Stomach (tissue), 4 donors: ENCODE data around the gene FBP2.

Source experiments
- POLR2A ChIP-seq, 4 donors: fragments of 450-650 bp; IDR thresholded peaks; one replicate each; pipeline ENCODE4 v1.6.1; 2016; ENCODE audit warnings: antibody characterized with exemption in 4 of 4, control low read depth in 2 of 4, mild to moderate bottlenecking in 1 of 4, moderate library complexity in 1 of 4
- POLR2AphosphoS5 ChIP-seq, 3 donors: sonication (generic); formaldehyde crosslinking; IDR thresholded peaks; one replicate each; pipeline ENCODE4 v1.6.1; 2016; ENCODE audit warnings: antibody characterized with exemption in 3 of 3
- TF ChIP-seq, protein P1 (sequence below), 7 experiments: fragments of 450-650 bp in 4 of 7; fragments of 200-600 bp in 3 of 7; sonication (generic) in 3 of 7; IDR thresholded peaks; one replicate each; pipeline ENCODE4 v1.5.1; 2016 to 2019; ENCODE audit warnings: antibody characterized with exemption in 7 of 7, control low read depth in 2 of 7, mild to moderate bottlenecking in 1 of 7

DNA sequence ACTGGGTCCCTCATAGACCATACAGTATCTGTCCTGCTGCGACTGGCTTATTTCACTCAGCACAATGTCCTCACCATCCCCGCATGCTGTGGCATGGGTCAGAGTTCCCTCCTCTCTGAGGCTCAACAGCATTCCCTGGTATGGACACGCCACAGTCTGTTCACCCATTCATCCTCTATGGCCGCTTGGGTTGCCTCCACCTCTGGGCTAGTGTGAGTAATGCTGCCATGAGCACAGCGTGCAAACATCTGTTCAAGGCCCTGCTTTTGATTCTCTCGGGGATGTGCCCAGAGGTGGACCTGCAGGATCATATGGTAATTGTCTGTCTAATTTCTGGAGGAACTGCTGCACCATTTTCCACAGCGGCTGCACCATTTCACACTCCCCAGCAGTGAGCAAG, 5.5 kb upstream of the FBP2 start:
- TF ChIP-seq POLR2AphosphoS5 (IDR thresholded peaks at IDR 0.05) (no peak), POLR2A (IDR thresholded peaks at IDR 0.05) (no peak)
- TF ChIP-seq, protein P1, sequence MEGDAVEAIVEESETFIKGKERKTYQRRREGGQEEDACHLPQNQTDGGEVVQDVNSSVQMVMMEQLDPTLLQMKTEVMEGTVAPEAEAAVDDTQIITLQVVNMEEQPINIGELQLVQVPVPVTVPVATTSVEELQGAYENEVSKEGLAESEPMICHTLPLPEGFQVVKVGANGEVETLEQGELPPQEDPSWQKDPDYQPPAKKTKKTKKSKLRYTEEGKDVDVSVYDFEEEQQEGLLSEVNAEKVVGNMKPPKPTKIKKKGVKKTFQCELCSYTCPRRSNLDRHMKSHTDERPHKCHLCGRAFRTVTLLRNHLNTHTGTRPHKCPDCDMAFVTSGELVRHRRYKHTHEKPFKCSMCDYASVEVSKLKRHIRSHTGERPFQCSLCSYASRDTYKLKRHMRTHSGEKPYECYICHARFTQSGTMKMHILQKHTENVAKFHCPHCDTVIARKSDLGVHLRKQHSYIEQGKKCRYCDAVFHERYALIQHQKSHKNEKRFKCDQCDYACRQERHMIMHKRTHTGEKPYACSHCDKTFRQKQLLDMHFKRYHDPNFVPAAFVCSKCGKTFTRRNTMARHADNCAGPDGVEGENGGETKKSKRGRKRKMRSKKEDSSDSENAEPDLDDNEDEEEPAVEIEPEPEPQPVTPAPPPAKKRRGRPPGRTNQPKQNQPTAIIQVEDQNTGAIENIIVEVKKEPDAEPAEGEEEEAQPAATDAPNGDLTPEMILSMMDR (IDR thresholded peaks at IDR 0.05) = no peak
